Hepatocyte (in vitro differentiated cells): ENCODE results near the gene NRTN.

Experiments
- CTCF ChIP-seq: fragments of 200-600 bp; sonication (generic); IDR thresholded peaks from 2 replicates; pipeline ENCODE4 v1.5.1; 2016; ENCODE audit warnings: antibody characterized with exemption, mild to moderate bottlenecking; ENCODE audit not compliant: poor library complexity
- EZH2 ChIP-seq: fragments of 200-600 bp; sonication (generic); IDR thresholded peaks from 2 replicates; pipeline ENCODE4 v1.6.1; 2016; ENCODE audit warnings: antibody characterized with exemption, mild to moderate bottlenecking, borderline replicate concordance
- EZH2phosphoT487 ChIP-seq: fragments of 200-600 bp; sonication (generic); IDR thresholded peaks from one replicate; pipeline ENCODE4 v1.6.1; 2018; ENCODE audit warnings: antibody characterized with exemption, mild to moderate bottlenecking, low read depth, moderate library complexity; ENCODE audit not compliant: unreplicated experiment, severe bottlenecking

DNA sequence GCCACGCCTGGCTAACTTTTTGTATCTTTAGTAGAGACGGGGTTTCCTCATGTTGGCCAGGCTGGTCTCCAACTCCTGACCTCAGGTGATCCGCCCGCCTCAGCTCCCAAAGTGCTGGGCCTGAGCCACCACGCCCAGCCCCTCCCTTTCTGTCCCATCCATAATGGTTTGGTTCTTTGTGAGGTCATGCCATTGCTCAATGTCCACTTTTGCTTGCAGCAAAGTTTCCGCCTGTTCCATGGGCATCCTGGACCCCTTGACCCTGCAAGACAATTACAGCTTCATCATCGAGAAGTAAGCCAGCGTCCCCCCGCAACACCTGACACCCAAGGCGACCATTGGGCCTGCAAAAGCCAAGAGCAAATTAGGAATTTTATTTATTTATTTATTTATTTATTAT, 36.9 kb upstream of the NRTN start:
- no peak for TF ChIP-seq EZH2
- TF ChIP-seq CTCF, result no peak
- TF ChIP-seq EZH2phosphoT487, result no peak
